ENCODE results near the gene PANX1. TPM values are rescaled to one million over a fixed set of nuclear protein-coding genes. Genes with fewer than 3 reads are reported as not detected.

The PANX1 gene
- polyA plus RNA-seq, 1 donor (not counting 4 experiments of a cell fraction or from before 2014, with no cell fraction given) = 58.5 TPM

GRCh38 chr11:94131047-94131717 lies 2.5 kb downstream of the PANX1 start:
- H3K9ac ChIP-seq (ENCODE audit: control insufficient read depth, extremely low read depth, insufficient read depth, low read length) = peak overlapping the region; percentile 95
- peak overlapping the region; percentile 72 to 97 (median 93) for H3K4me3 ChIP-seq (ENCODE audit: control insufficient read depth in 2 of 3, extremely low read depth in 1 of 3, insufficient read depth in 2 of 3, low read depth in 1 of 3, low read length in 3 of 3)
- H3K36me3 ChIP-seq (ENCODE audit: control insufficient read depth in 2 of 2, extremely low read depth in 1 of 2, insufficient read depth in 2 of 2, low read length in 2 of 2) = peaks cover 3 to 5% of the 10 kb centered on the region in 2 experiments
- dilution Hi-C loops (cut with MboI; ENCODE audit: extremely low pct_ligation_motif_present, low sequenced_read_pairs) = no loop called here
- peak overlapping the region; percentile 90 for H3K4me2 ChIP-seq (ENCODE audit: control insufficient read depth, extremely low read depth, insufficient read depth, low read depth, low read length)
- H4K20me1 ChIP-seq (ENCODE audit: control insufficient read depth, extremely low read depth, insufficient read depth, low read length) = peaks cover 7% of the 10 kb centered on the region
- peaks cover 9% of the 10 kb centered on the region for H3K9me1 ChIP-seq (ENCODE audit: control insufficient read depth, extremely low read depth, insufficient read depth, low read length)
- no peak for TF ChIP-seq EZH2 (IDR thresholded peaks at IDR 0.05; ENCODE audit: low read length)
- TF ChIP-seq, protein P1, sequence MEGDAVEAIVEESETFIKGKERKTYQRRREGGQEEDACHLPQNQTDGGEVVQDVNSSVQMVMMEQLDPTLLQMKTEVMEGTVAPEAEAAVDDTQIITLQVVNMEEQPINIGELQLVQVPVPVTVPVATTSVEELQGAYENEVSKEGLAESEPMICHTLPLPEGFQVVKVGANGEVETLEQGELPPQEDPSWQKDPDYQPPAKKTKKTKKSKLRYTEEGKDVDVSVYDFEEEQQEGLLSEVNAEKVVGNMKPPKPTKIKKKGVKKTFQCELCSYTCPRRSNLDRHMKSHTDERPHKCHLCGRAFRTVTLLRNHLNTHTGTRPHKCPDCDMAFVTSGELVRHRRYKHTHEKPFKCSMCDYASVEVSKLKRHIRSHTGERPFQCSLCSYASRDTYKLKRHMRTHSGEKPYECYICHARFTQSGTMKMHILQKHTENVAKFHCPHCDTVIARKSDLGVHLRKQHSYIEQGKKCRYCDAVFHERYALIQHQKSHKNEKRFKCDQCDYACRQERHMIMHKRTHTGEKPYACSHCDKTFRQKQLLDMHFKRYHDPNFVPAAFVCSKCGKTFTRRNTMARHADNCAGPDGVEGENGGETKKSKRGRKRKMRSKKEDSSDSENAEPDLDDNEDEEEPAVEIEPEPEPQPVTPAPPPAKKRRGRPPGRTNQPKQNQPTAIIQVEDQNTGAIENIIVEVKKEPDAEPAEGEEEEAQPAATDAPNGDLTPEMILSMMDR (optimal IDR thresholded peaks at IDR 0.05 in 1 of 3, IDR thresholded peaks at IDR 0.05 in 1 of 3, conservative IDR thresholded peaks at IDR 0.05 in 1 of 3; ENCODE audit: extremely low read depth in 1 of 3, insufficient read depth in 2 of 3, low read length in 3 of 3) = peak in 1 of 3 experiments; percentile 4
- no peaks in the 10 kb centered on the region for H3K9me3 ChIP-seq (ENCODE audit: control insufficient read depth, low read depth, low read length)
- FAIRE-seq = no peak
- H3K79me2 ChIP-seq (ENCODE audit: control insufficient read depth, insufficient read depth, low read length) = peaks cover 72% of the 10 kb centered on the region
- DNase-seq (ENCODE audit: low read depth, low spot score) = no peak
- H3K4me1 ChIP-seq (ENCODE audit: control insufficient read depth, extremely low read depth, insufficient read depth, low read length) = peaks cover 78% of the 10 kb centered on the region
- no peaks in the 10 kb centered on the region for H3K27me3 ChIP-seq (ENCODE audit: control insufficient read depth, extremely low read depth, insufficient read depth, low read length)
- peak overlapping the region; percentile 95 for H3K27ac ChIP-seq (ENCODE audit: control insufficient read depth, insufficient read depth, low read length)
- H2AFZ ChIP-seq (ENCODE audit: control insufficient read depth, low read length) = no peak overlapping the region

DNA sequence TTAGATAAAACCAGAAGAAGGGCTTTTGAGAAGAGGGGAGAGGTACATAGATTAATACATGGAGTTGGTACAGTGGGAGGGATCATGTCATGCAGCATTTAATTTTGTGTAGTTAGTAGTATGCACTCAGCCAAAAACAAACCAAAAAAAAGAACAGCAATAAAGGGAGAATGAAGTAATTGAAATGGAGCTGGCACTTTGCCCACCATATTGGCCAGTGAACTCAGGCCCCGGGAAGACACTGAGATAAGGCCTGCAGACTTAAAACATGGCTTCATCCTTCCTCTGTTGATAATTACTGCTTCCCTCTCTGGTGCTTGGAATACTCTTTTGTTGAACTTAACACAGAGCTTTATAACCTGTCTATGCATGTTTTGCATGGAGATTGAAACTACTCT lies 3.1 kb downstream of the PANX1 start:
- Histone ChIP-seq H3K9me3 (ENCODE audit: control insufficient read depth, low read depth, low read length) (no peaks in the 10 kb centered on the region), H3K9me1 (ENCODE audit: control insufficient read depth, extremely low read depth, insufficient read depth, low read length) (peaks cover 9% of the 10 kb centered on the region), H3K27me3 (ENCODE audit: control insufficient read depth, extremely low read depth, insufficient read depth, low read length) (no peaks in the 10 kb centered on the region), H4K20me1 (ENCODE audit: control insufficient read depth, extremely low read depth, insufficient read depth, low read length) (peaks cover 7% of the 10 kb centered on the region), H3K79me2 (ENCODE audit: control insufficient read depth, insufficient read depth, low read length) (peaks cover 73% of the 10 kb centered on the region), H3K9ac (ENCODE audit: control insufficient read depth, extremely low read depth, insufficient read depth, low read length) (peak overlapping the region; percentile 95), H2AFZ (ENCODE audit: control insufficient read depth, low read length) (no peak overlapping the region), H3K4me2 (ENCODE audit: control insufficient read depth, extremely low read depth, insufficient read depth, low read depth, low read length) (peak overlapping the region; percentile 90), H3K4me1 (ENCODE audit: control insufficient read depth, extremely low read depth, insufficient read depth, low read length) (peaks cover 81% of the 10 kb centered on the region), H3K27ac (ENCODE audit: control insufficient read depth, insufficient read depth, low read length) (peak overlapping the region; percentile 95), H3K4me3 (ENCODE audit: control insufficient read depth in 2 of 3, extremely low read depth in 1 of 3, insufficient read depth in 2 of 3, low read depth in 1 of 3, low read length in 3 of 3) (peak overlapping the region; percentile 72 to 97 (median 93)), H3K36me3 (ENCODE audit: control insufficient read depth in 2 of 2, extremely low read depth in 1 of 2, insufficient read depth in 2 of 2, low read length in 2 of 2) (peaks cover 3 to 5% of the 10 kb centered on the region in 2 experiments)
- no peak for FAIRE-seq
- no peak for DNase-seq (ENCODE audit: low read depth, low spot score)
- no peak for TF ChIP-seq EZH2 (IDR thresholded peaks at IDR 0.05; ENCODE audit: low read length)
- TF ChIP-seq, protein P1 (optimal IDR thresholded peaks at IDR 0.05 in 1 of 3, IDR thresholded peaks at IDR 0.05 in 1 of 3, conservative IDR thresholded peaks at IDR 0.05 in 1 of 3; ENCODE audit: extremely low read depth in 1 of 3, insufficient read depth in 2 of 3, low read length in 3 of 3) = no peak
- dilution Hi-C loops (cut with MboI; ENCODE audit: extremely low pct_ligation_motif_present, low sequenced_read_pairs) = no loop called here

Data from keratinocyte (primary cell).